ENCODE measurements around the gene MCM3AP.

Gene MCM3AP

GRCh38 chr21:46304437-46304836, 19.0 kb upstream of the MCM3AP start:
- H3K36me3 ChIP-seq, result peaks cover 29% of the 10 kb centered on the region
- DNase-seq, result no peak
- TF ChIP-seq CTCF (IDR thresholded peaks at IDR 0.05; ENCODE audit: low read depth, low read length), result no peak
- H3K4me1 ChIP-seq, result no peaks in the 10 kb centered on the region
- H3K27me3 ChIP-seq, result no peaks in the 10 kb centered on the region
- no peak overlapping the region for H3K4me3 ChIP-seq (ENCODE audit: low read depth, low read length)
- no peaks in the 10 kb centered on the region for H3K9me3 ChIP-seq

- Histone ChIP-seq H3K4me3 (ENCODE audit: low read depth, low read length) (no peak overlapping the region), H3K27me3 (no peaks in the 10 kb centered on the region), H3K36me3 (peaks cover 25% of the 10 kb centered on the region), H3K4me1 (peaks cover 4% of the 10 kb centered on the region; the same call in 1 of the 2 replicates), H3K9me3 (no peaks in the 10 kb centered on the region)
- TF ChIP-seq CTCF (IDR thresholded peaks at IDR 0.05; ENCODE audit: low read depth, low read length), result no peak
- DNase-seq, result no peak
These were observed 16.3 kb upstream of the MCM3AP start for GRCh38 chr21:46301759-46302158.

- TF ChIP-seq CTCF (IDR thresholded peaks at IDR 0.05; ENCODE audit: low read depth, low read length), result no peak
- Histone ChIP-seq H3K9me3 (no peaks in the 10 kb centered on the region), H3K36me3 (peaks cover 19% of the 10 kb centered on the region)
These were observed 13.8 kb upstream of the MCM3AP start for GRCh38 chr21:46299167-46299566.

GRCh38 chr21:46297338-46298271, 12.2 kb upstream of the MCM3AP start:
- Histone ChIP-seq H3K4me3 (ENCODE audit: low read depth, low read length) (peak overlapping the region; percentile 47), H3K36me3 (peaks cover 19% of the 10 kb centered on the region)

More at GRCh38 chr21:46299167-46299566, 13.8 kb upstream of the MCM3AP start:
- Histone ChIP-seq H3K4me1 (peaks cover 4% of the 10 kb centered on the region; the same call in 1 of the 2 replicates), H3K27me3 (no peaks in the 10 kb centered on the region), H3K4me3 (ENCODE audit: low read depth, low read length) (no peak overlapping the region)
- DNase-seq, result no peak

GRCh38 chr21:46295996-46296752, 10.8 kb upstream of the MCM3AP start:
- no peak for TF ChIP-seq CTCF (IDR thresholded peaks at IDR 0.05; ENCODE audit: low read depth, low read length)
- DNase-seq, result peak; percentile 56

More at GRCh38 chr21:46297338-46298271, 12.2 kb upstream of the MCM3AP start:
- Histone ChIP-seq H3K27me3 (no peaks in the 10 kb centered on the region), H3K9me3 (no peaks in the 10 kb centered on the region), H3K4me1 (peaks cover 4% of the 10 kb centered on the region; the same call in 1 of the 2 replicates)
- DNase-seq, result no peak
- TF ChIP-seq CTCF (IDR thresholded peaks at IDR 0.05; ENCODE audit: low read depth, low read length), result no peak

More at GRCh38 chr21:46295996-46296752, 10.8 kb upstream of the MCM3AP start:
- H3K4me1 ChIP-seq, result peaks cover 4% of the 10 kb centered on the region; the same call in 1 of the 2 replicates
- peaks cover 18% of the 10 kb centered on the region for H3K36me3 ChIP-seq
- no peak overlapping the region for H3K4me3 ChIP-seq (ENCODE audit: low read depth, low read length)
- H3K9me3 ChIP-seq, result no peaks in the 10 kb centered on the region
- no peaks in the 10 kb centered on the region for H3K27me3 ChIP-seq

Data from BE2C (cell line).